ENCODE results near the gene C3orf80. TPM values are rescaled to one million over a fixed set of nuclear protein-coding genes. Genes with fewer than 3 reads are reported as not detected.

Gene C3orf80
- 0.41 to 0.66 TPM (median 0.66 TPM) in 3 replicates for total RNA-seq (2021)
- Bru-seq, nascent RNA = percentile 27 among the genes with signal in this experiment
- long read RNA-seq, experiment 1, transcript C3orf80-201 (1 exons, 2,718 nt) = major isoform, 6 of 6 reads
- long read RNA-seq, experiment 1, partial matches to known transcripts = 0 of 6 reads
- long read RNA-seq, experiment 1, other reads (novel, unspliced or antisense) = 0 of 6 reads
- long read RNA-seq, experiment 2, partial matches to known transcripts = 0 of 1 reads
- long read RNA-seq, experiment 2, other reads (novel, unspliced or antisense) = 0 of 1 reads
- long read RNA-seq, experiment 3 = 0 reads

DNA sequence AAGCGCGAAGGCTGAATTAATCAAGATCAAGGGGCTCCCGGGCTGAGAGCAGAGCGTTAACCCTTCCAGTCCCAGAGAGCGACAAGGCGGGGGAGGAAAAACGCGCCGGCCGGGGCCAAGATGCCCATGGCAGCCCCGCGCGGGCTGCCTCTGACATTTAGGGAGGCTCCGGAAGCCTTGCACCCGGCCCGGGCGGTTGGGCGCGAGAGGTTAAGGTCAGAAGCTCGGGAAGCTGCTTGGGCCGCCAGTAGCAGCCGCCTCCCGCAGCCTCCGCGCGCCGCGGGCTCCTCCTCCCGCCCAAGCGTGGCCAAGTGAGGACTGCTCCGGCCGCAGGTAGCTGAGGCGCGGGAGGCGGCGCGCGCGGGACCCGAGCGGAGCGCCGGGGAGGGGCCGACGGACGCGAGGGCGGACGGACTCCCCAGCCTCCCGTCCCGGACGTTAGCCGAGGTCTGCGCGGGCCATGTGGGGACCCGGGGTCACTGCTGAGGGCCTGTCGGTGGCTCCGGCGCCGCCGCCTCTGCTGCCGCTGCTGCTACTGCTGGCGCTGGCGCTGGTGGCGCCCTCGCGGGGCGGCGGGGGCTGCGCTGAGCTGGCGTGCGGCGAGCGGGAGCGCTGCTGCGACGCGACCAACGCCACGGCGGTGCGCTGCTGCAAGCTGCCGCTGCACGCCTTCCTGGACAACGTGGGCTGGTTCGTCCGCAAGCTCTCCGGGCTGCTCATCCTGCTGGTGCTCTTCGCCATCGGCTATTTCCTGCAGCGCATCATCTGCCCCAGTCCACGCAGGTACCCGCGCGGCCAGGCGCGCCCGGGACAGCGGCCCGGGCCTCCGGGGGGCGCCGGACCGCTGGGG, at the start of gene C3orf80:
TSS of gene C3orf80 (plus strand) at position 247 of the 850 bp plus-strand sequence. CDS start at position 461, 214 bp downstream.
- ATAC-seq = peak; percentile 73
- TF ChIP-seq, protein P1, sequence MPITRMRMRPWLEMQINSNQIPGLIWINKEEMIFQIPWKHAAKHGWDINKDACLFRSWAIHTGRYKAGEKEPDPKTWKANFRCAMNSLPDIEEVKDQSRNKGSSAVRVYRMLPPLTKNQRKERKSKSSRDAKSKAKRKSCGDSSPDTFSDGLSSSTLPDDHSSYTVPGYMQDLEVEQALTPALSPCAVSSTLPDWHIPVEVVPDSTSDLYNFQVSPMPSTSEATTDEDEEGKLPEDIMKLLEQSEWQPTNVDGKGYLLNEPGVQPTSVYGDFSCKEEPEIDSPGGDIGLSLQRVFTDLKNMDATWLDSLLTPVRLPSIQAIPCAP (CRISPR knock-in tag; IDR thresholded peaks at IDR 0.05) = no peak
- TF ChIP-seq NFATC4 (CRISPR knock-in tag; IDR thresholded peaks at IDR 0.05) (no peak), ATF3 (CRISPR knock-in tag; conservative IDR thresholded peaks at IDR 0.05) (no peak), NFYB (CRISPR knock-in tag; conservative IDR thresholded peaks at IDR 0.05; ENCODE audit: low read depth) (0 out of 2 replicates have a peak, but pooled peaks have one; percentile 28), CREM (CRISPR knock-in tag; IDR thresholded peaks at IDR 0.05) (no peak), NFE2L1 (CRISPR knock-in tag; IDR thresholded peaks at IDR 0.05) (peak; percentile 76; the same call in 1 of the 2 replicates), CBFB (CRISPR knock-in tag; IDR thresholded peaks at IDR 0.05; ENCODE audit: low read depth) (peak; percentile 78; the same call in 1 of the 2 replicates), TCF7 (CRISPR knock-in tag; IDR thresholded peaks at IDR 0.05; ENCODE audit: low read depth) (no peak), HMGXB4 (CRISPR knock-in tag; IDR thresholded peaks at IDR 0.05) (peak; percentile 65; the same call in 1 of the 2 replicates), MXD4 (CRISPR knock-in tag; IDR thresholded peaks at IDR 0.05; ENCODE audit: borderline replicate concordance) (no peak), MYBL2 (CRISPR knock-in tag; IDR thresholded peaks at IDR 0.05) (0 out of 2 replicates have a peak, but pooled peaks have one; percentile 28), SMAD3 (CRISPR knock-in tag; IDR thresholded peaks at IDR 0.05; ENCODE audit: borderline replicate concordance) (no peak), SMAD4 (CRISPR knock-in tag; IDR thresholded peaks at IDR 0.05) (no peak), ZNF512 (CRISPR knock-in tag; IDR thresholded peaks at IDR 0.05; ENCODE audit: borderline replicate concordance) (no peak), ESRRA (CRISPR knock-in tag; IDR thresholded peaks at IDR 0.05; ENCODE audit: borderline replicate concordance) (peak; percentile 63; the same call in 1 of the 2 replicates), ZNF138 (CRISPR knock-in tag; conservative IDR thresholded peaks at IDR 0.05) (no peak), ZBTB21 (CRISPR knock-in tag; IDR thresholded peaks at IDR 0.05; ENCODE audit: borderline replicate concordance) (no peak), SP1 (CRISPR knock-in tag; conservative IDR thresholded peaks at IDR 0.05) (0 out of 2 replicates have a peak, but pooled peaks have one; percentile 37), IRF2 (CRISPR knock-in tag; IDR thresholded peaks at IDR 0.05; ENCODE audit: borderline replicate concordance, low read depth) (0 out of 2 replicates have a peak, but pooled peaks have one; percentile 38), ZNF232 (CRISPR knock-in tag; IDR thresholded peaks at IDR 0.05) (peak; percentile 52; the same call in 1 of the 2 replicates), KAT7 (CRISPR knock-in tag; IDR thresholded peaks at IDR 0.05; ENCODE audit: borderline replicate concordance) (peak; percentile 48; the same call in 1 of the 2 replicates), E2F4 (CRISPR knock-in tag; IDR thresholded peaks at IDR 0.05; ENCODE audit: borderline replicate concordance, low read depth) (no peak; the same call in 1 of the 2 replicates)
- TF ChIP-seq, protein P2, sequence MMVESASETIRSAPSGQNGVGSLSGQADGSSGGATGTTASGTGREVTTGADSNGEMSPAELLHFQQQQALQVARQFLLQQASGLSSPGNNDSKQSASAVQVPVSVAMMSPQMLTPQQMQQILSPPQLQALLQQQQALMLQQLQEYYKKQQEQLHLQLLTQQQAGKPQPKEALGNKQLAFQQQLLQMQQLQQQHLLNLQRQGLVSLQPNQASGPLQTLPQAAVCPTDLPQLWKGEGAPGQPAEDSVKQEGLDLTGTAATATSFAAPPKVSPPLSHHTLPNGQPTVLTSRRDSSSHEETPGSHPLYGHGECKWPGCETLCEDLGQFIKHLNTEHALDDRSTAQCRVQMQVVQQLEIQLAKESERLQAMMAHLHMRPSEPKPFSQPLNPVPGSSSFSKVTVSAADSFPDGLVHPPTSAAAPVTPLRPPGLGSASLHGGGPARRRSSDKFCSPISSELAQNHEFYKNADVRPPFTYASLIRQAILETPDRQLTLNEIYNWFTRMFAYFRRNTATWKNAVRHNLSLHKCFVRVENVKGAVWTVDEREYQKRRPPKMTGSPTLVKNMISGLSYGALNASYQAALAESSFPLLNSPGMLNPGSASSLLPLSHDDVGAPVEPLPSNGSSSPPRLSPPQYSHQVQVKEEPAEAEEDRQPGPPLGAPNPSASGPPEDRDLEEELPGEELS (CRISPR knock-in tag; IDR thresholded peaks at IDR 0.05) = peak; percentile 46; the same call in 1 of the 2 replicates
- TF ChIP-seq, protein P3, sequence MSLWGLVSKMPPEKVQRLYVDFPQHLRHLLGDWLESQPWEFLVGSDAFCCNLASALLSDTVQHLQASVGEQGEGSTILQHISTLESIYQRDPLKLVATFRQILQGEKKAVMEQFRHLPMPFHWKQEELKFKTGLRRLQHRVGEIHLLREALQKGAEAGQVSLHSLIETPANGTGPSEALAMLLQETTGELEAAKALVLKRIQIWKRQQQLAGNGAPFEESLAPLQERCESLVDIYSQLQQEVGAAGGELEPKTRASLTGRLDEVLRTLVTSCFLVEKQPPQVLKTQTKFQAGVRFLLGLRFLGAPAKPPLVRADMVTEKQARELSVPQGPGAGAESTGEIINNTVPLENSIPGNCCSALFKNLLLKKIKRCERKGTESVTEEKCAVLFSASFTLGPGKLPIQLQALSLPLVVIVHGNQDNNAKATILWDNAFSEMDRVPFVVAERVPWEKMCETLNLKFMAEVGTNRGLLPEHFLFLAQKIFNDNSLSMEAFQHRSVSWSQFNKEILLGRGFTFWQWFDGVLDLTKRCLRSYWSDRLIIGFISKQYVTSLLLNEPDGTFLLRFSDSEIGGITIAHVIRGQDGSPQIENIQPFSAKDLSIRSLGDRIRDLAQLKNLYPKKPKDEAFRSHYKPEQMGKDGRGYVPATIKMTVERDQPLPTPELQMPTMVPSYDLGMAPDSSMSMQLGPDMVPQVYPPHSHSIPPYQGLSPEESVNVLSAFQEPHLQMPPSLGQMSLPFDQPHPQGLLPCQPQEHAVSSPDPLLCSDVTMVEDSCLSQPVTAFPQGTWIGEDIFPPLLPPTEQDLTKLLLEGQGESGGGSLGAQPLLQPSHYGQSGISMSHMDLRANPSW (CRISPR knock-in tag; conservative IDR thresholded peaks at IDR 0.05; ENCODE audit: low read depth) = no peak

More for the DNA sequence above, at the start of gene C3orf80:
- CTCF ChIA-PET = interaction anchor here (0.6 to 2.8 kb wide), 10 partner anchors 9 to 341 kb away, joined by 3 to 9 read pairs (median 3); no protein-coding TSS in a partner anchor
- no peaks in the 10 kb centered on the region for H3K9me3 Mint-ChIP-seq
- peaks cover 73% of the 10 kb centered on the region for H3K27me3 Mint-ChIP-seq (ENCODE audit: low read depth)
- peak within 1 kb of the TSS; percentile 83 for H3K4me3 Mint-ChIP-seq
- no peak within 1 kb of the TSS for H3K27ac Mint-ChIP-seq
- peak; percentile 74 for DNase-seq (ENCODE audit: low spot score)
- H3K36me3 Mint-ChIP-seq = no peaks in the 10 kb centered on the region
- H3K4me1 Mint-ChIP-seq = peaks cover 17% of the 10 kb centered on the region
- POLR2A ChIA-PET = interaction anchor here (0.7 to 1.3 kb wide), 5 partner anchors 9 to 225 kb away, joined by 3 read pairs; partner anchors contain the start of gene TRIM59

Measured in WTC11 (cell line).